ENCODE results near the gene TPRG1.

Gene TPRG1

DNA sequence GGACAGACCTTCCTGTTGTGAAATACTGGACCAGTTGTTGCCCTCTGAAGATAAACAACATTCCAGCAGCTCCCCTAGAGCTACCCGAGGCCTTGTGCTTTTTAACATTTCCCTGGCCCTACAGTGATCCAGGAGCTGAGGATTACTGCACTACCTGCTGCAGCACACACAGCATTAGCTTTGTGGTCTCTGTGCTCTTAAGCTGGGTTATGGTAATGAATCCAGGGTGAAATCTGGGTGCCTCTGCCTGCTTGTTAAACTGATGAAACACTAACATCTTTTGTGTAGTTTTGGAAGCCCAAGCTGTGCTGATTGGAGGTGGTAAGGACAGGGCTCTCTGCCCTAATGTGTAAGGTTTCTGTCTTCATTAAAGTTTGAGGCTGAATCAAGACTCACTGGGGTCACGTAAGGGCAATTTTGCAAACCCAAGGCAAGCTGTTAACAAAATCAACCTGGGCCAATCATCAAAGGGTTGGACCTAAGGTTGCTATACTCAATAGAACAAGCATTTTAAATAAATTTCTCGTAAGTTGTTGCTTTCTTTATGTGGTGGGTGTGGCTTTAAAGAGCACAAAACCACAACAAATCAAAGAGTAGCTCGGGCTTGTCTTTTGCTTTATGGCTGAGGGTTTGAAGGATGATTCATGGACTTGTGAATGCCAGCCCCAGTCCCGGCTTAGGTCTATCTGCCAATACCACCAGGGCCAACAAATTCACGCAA is 183.9 kb downstream of the TPRG1 start:
- no peak for DNase-seq (ENCODE audit: low read depth)

DNA sequence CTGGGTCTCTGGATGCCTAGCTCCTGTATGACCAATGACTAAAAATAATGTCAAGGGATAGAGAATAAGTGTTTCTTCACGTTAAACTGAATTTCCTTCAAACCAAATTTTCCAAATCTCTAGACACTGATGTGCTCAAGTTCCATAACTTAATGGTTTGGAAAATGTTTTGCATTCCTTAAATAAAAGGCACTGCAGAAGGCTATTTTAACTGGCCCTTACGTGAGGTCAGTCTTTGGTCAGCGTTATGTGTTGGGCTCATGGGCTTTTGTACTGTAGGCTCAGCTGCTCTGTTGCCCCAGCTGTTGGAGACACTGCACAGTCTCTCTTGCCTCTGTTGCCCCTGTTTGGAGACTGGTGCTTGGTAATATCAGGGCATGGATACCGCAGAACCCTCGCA is 188.5 kb downstream of the TPRG1 start:
- no peak for DNase-seq (ENCODE audit: low read depth)

DNA sequence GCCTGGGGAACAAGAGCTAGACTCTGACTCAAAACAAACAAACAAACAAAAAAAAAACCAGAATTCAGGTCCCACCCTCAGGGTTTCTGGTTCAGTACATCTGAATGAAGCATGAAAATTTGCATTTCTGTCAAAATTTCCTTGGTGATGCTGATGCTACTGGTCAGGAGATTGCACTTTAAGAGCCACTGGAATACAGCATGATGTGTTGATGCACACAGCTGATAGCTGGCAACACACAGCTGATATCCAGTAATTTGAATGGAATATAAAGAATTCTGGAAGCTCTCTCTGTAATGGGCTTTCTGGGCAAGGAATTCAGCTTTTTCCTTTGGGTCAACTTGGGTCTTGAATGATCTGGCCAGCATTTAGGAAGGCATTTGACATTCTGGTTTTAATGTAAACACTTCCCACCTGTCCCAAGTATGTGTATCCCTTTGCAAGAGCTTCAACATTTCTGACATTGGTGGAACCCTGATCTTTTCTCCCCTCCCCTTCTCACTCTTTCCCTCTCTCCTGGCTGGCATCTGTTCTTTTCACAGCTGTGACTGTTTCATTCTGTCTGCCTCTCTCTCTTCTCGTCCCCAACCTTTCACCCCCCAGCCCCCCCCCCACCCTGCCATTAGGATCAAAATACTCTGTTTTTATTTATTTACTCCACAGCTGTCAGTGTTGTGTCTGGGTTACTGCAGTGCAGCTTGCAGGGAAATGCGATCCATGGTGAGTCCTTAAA is 189.5 kb downstream of the TPRG1 start:
- DNase-seq (ENCODE audit: low read depth) = no peak

DNA sequence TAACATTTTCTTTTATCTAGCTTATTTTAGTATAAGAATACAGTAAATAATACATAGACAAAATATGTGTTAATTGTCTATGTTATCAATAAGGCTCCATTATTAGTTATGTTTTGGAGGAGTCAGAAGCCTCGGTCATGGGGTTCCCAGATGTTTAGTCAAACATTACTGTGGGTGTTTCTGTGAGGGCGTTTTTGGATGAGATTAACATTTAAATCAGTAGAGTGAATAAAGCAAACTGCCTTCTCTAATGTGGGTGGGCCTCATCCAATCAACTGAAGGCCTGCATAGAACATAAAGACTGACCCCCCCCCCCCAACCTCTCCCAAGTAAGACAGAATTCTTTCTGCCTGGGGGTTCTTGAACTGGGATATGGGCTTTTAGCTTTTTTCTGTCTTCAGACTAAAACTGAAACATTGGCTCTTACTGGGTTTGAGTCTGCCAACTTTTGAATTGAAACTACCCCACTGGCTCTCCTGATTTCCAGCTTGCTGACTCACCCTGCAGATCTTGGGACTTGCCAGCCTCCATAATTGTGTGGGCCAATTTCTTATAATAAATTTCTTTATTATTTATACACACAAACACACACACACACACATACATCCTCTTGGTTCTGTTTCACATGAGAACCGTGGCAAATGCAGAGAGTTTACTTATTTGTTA is 192.0 kb downstream of the TPRG1 start:
- no peak for DNase-seq (ENCODE audit: low read depth)

DNA sequence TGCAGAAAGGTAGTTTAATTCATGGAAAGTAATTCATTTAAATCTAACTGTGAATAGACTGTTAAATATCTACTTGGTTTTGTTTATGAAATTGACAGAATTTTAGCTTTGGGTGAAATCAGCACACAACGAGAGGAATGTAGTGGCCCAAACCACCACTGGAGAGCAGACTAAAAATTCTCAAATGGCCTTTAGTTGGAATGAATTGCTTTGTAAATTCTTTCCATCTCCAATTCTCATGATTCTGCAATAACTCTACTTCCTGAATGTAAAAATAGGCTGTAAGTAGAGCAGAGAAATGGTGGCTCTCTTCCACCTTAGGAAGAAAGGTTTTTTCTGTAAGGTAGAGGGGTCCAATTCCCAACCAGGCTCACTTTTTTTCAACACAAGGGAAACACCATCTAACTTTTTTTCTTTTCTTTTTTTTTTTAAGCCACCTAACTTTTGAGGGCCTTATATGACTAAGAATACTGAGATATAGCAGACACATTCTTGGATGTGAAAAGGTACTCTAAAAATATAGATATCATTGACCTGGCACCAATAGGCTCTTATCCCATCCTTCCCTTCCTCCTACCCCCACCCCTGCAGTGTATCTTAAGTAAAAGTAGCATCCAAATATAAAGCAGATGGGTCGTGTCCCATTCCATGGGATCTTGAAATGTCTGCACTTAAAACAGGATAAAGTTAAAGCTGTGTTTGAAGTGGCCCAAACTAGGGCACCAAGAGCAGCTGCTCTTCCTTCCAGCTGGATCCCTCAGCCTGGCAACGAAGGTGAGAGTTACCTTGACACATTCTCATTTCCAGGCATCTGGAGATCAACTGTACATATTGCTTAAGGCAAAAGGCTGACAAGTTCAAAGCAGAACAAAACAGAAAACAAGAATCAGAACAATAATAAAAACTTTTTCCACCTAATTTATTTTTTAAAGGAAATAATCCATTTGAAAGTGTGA is 194.1 kb downstream of the TPRG1 start:
- no peak for DNase-seq (ENCODE audit: low read depth)

DNA sequence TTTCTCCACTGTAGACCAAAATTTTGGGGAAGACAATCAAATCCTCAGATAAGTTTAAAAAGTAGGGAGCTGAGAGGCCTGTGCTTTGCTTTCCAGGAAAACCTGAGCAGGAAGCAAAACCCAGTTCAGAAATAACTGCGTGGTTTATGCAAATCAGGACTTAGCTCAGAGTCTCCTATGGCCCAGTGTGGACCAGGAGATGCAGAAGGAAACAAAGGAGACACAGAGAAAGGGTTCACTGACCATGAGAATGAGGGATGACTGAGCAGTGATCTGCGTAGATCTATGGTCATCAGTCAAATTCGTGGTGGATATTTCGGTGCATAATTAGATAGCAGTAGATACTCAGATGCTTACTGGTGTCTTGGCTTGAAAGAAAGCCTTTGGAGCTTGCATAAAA is 196.6 kb downstream of the TPRG1 start:
- DNase-seq (ENCODE audit: low read depth) = no peak

DNA sequence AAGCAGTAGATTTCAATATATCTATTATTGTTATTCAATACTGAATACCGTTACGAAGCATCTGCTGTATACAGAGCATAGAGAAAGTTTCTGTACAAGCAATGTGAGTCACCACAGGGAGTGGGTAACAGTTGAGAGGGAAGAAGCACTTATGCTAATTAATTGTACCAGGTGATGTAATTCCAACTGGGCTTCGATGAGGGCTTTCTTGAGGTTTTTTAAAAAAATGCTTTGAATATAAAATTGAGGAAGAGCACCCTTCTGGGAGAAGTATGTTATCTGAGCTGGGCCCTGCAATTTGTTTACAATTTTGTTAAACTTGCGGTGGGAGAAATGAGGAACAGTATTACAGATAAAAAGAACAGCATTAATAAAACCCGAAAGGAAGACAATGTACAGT is 197.9 kb downstream of the TPRG1 start:
- no peak for DNase-seq (ENCODE audit: low read depth)

DNA sequence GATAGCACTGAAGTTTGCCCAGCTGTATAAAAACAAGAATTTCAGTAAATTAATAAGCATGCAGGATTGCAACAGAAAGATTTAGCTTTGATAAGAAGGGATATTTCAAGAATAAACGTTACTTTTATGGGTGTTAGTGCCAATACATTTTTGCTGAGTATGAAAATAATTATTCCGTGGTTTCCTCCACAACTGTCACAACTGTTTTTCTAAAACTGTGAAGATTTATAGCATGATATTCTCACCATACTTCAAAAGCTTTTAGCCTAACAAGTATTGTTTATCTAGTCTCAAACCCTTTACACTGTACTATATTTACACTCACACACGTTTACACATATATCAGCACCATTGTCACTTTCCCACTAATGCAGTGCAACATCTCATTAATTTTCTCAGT is 200.5 kb downstream of the TPRG1 start:
- DNase-seq (ENCODE audit: low read depth) = no peak

Data from stimulated activated CD8-positive, alpha-beta memory T cell treated with anti-CD3 and anti-CD28 coated beads, Interleukin-15, amount 100 ng/mL, for 24 hours (primary cell).